Prostate gland (tissue), 2 donors: ENCODE measurements around the gene RABEP2. TPM values are rescaled to one million over a fixed set of nuclear protein-coding genes. Genes with fewer than 3 reads are reported as not detected.
"Not testable (repeated sequence)": the region's sequence is repeated elsewhere in the genome, so short reads cannot be mapped to it uniquely, and the experiment has no call there.

Experiments used
- DNase-seq: peaks from one replicate; pipeline ENCODE4 v3.0.0-alpha.2; 2019; ENCODE audit warnings: low spot score
- H3K27ac ChIP-seq, 2 donors: fragments of 200-600 bp; sonication (generic); 2 replicates each; pipeline ENCODE4 v1.5.1; 2017 to 2019
- H3K27me3 ChIP-seq: fragments of 200-600 bp; sonication (generic); replicated peaks from 2 replicates; pipeline ENCODE4 v1.5.1; 2019; ENCODE audit not compliant: insufficient read depth
- H3K36me3 ChIP-seq, 2 donors: fragments of 200-600 bp; sonication (generic); 1 replicate in 1 of 2; 2 replicates in 1 of 2; pipeline versions ENCODE4 v1.5.1 to v1.8.1; 2017 to 2019
- H3K4me1 ChIP-seq: fragments of 200-600 bp; sonication (generic); replicated peaks from 2 replicates; pipeline ENCODE4 v1.5.1; 2019
- H3K4me3 ChIP-seq, 2 donors: fragments of 200-600 bp; sonication (generic); 2 replicates each; pipeline ENCODE4 v1.5.1; 2017 to 2019
- H3K9me3 ChIP-seq: fragments of 200-600 bp; sonication (generic); 2 replicates; pipeline ENCODE4 v1.5.1; 2017
- POLR2A ChIP-seq: fragments of 450-650 bp; IDR thresholded peaks from one replicate; pipeline ENCODE4 v1.6.1; 2016; ENCODE audit warnings: antibody characterized with exemption, mild to moderate bottlenecking
- POLR2AphosphoS5 ChIP-seq: sonication (generic); formaldehyde crosslinking; IDR thresholded peaks from one replicate; pipeline ENCODE4 v1.6.1; 2017; ENCODE audit warnings: antibody characterized with exemption
- WGBS: methylation state at CpG from one replicate; pipeline ENCODE4 v1.1.5; 2018; 5-methylcytosine and 5-hydroxymethylcytosine counted together
- intact Hi-C: fragments of 100-400 bp; cut with DNase I; formaldehyde crosslinking; loops from one replicate; pipeline ENCODE4 v1.14.2; 2022
- total RNA-seq, 2 donors: library from RNA; depleted of rRNA; stranded (reverse); fragments of >200 nt; gene quantifications; one replicate each; pipeline ENCODE4 v1.1.0, GENCODE V29; 2016
- TF ChIP-seq, protein P1 (sequence below), 4 experiments: fragments of 200-600 bp in 2 of 4; fragments of 450-650 bp in 2 of 4; sonication (generic) in 2 of 4; IDR thresholded peaks; 1 replicate in 3 of 4; 2 replicates in 1 of 4; pipeline ENCODE4 v1.5.1; 2016 to 2019; ENCODE audit warnings: antibody characterized with exemption in 4 of 4, mild to moderate bottlenecking in 2 of 4, moderate library complexity in 2 of 4

The RABEP2 gene
- total RNA-seq, 2 donors from 2014 or later: 128 to 139 TPM

DNA sequence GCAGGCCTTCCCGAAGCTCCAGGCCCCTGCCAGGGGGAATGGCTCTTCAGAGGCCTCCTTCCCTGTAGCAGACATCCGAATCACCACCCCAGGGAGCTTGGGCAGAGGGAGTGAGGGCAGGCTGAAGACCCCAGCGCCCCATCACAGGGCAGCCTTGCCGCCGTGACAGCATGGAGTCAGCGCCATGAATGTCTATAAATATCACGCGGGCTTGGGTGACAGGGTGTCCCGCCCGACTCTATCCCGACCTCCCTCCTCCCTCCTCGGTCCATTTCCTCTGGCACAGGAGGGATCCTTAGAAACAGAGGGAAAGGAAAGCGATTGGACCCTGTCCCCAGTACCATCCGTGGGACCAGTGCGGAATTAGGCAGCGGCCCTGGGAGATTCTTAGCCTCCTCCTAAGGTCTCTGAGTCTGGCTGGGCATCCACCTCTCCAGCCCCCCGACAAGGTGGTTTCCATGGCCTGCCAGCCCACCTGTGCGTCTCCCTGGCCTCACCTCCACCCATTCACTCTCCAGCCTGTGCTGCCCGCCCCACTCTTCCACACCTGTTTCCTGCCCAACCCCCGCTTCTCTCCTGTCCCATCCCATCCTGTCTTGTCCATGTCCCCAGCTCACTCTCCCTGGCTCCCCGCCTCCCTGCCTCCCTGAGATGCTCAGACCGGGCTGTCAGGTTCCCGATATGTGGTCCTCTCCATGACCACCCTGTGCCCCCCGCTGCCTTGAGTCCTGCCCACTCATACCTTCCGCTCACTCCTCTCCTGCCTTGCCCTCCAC lies 41.6 kb downstream of the RABEP2 start:
- 48% methylated on average over 25 of the region's 25 CpGs for WGBS
- Histone ChIP-seq H3K9me3 (no peaks in the 10 kb centered on the region), H3K27me3 (no peaks in the 10 kb centered on the region), H3K27ac (no peak overlapping the region), H3K4me1 (peaks cover 5% of the 10 kb centered on the region), H3K4me3 (no peak overlapping the region), H3K36me3 (no peaks in the 10 kb centered on the region)
- TF ChIP-seq, protein P1, sequence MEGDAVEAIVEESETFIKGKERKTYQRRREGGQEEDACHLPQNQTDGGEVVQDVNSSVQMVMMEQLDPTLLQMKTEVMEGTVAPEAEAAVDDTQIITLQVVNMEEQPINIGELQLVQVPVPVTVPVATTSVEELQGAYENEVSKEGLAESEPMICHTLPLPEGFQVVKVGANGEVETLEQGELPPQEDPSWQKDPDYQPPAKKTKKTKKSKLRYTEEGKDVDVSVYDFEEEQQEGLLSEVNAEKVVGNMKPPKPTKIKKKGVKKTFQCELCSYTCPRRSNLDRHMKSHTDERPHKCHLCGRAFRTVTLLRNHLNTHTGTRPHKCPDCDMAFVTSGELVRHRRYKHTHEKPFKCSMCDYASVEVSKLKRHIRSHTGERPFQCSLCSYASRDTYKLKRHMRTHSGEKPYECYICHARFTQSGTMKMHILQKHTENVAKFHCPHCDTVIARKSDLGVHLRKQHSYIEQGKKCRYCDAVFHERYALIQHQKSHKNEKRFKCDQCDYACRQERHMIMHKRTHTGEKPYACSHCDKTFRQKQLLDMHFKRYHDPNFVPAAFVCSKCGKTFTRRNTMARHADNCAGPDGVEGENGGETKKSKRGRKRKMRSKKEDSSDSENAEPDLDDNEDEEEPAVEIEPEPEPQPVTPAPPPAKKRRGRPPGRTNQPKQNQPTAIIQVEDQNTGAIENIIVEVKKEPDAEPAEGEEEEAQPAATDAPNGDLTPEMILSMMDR (IDR thresholded peaks at IDR 0.05): no peak
- TF ChIP-seq POLR2AphosphoS5: no peak
- no peak for TF ChIP-seq POLR2A
- no peak for DNase-seq
- intact Hi-C loops: loop anchor here (5.0 kb wide), 1 partner anchor 39 kb away; no protein-coding TSS in a partner anchor

DNA sequence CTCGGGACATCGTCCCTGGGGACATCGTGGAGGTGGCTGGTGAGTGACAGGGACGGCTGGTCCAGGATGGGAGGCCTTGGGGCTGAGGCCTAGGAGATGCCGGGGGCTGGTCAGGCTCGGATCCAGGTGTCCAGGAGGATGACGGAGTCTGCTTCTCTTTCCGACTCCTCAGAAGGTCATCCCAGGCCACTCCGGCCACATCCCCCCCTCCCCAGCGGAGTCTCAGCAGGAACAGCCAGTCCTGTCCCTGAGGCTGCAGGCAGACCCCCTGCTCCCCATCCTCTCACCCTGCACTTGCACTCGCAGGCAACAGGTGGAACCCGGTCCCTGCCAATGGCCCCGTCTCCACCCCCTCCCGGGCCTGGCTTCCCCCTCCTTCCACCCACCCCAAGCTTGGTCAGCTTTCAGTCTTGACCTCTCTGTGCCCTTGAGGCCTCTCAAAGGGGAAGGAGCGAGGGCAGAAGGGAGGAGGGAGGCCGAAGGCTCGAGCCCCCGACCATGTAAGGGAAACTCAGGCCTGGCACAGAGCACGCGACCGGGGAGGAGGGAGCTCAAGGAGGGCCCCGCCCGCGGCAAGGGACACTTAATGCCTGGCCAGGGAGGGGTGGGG lies 42.4 kb downstream of the RABEP2 start:
- no peak for DNase-seq
- no peaks in the 10 kb centered on the region for H3K27me3 ChIP-seq
- H3K27ac ChIP-seq: no peak overlapping the region
- no peak for TF ChIP-seq POLR2A
- TF ChIP-seq, protein P1 (IDR thresholded peaks at IDR 0.05): no peak
- no peak for TF ChIP-seq POLR2AphosphoS5
- H3K4me3 ChIP-seq: no peak overlapping the region
- peaks cover 5% of the 10 kb centered on the region for H3K4me1 ChIP-seq
- H3K9me3 ChIP-seq: no peaks in the 10 kb centered on the region
- 42% methylated on average over 24 of the region's 24 CpGs for WGBS
- H3K36me3 ChIP-seq: no peaks in the 10 kb centered on the region
- intact Hi-C loops: loop anchor here (5.0 kb wide), 1 partner anchor 40 kb away; no protein-coding TSS in a partner anchor

DNA sequence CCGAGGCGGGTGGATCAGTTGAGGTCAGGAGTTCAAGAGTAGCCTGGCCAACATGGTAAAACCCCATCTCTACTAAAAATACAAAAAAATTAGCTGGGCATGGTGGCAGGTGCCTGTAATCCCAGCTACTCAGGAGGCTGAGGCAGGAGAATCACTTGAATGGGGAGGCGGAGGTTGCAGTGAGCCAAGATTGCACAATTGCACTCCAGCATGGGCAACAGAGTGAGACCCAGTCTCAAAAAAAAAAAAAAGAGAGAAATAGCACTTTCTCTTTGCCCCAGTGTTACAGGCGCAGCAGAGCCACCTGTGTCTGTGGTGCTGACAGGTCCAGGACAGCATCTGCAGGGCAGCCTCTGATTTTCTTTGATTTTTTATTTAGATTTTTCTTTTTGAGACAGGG lies 43.5 kb downstream of the RABEP2 start:
- H3K9me3 ChIP-seq, DNase-seq, H3K4me1 ChIP-seq, H3K36me3 ChIP-seq, H3K27ac ChIP-seq, H3K4me3 ChIP-seq, H3K27me3 ChIP-seq: not testable (repeated sequence)
- intact Hi-C loops: loop anchor here (5.0 kb wide), 1 partner anchor 41 kb away; no protein-coding TSS in a partner anchor
- 91% methylated on average over 4 of the region's 4 CpGs for WGBS

DNA sequence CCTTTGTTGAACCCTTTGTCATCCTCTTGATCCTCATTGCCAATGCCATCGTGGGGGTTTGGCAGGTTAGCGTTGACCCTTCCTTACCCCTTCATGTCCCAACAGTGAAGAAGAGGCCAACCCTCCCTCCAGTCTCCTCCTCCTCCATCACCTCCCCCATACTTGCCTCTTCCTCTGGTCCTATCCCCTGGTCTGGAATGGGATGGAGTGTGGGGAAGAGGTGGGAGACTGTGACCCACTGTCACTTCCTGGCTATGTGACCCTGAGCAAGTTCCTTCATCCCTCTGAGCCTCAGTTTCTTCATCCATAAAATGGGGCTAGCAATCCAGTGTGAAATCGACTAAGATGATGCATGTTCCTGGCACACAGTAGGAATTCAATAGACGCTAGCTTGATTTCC lies 44.1 kb downstream of the RABEP2 start:
- Histone ChIP-seq H3K4me1 (peaks cover 5% of the 10 kb centered on the region), H3K4me3 (no peak overlapping the region), H3K27ac (no peak overlapping the region), H3K27me3 (no peaks in the 10 kb centered on the region), H3K9me3 (no peaks in the 10 kb centered on the region), H3K36me3 (no peaks in the 10 kb centered on the region)
- TF ChIP-seq, protein P1 (IDR thresholded peaks at IDR 0.05): no peak
- no peak for TF ChIP-seq POLR2A
- no peak for TF ChIP-seq POLR2AphosphoS5
- intact Hi-C loops: loop anchor here (5.0 kb wide), 1 partner anchor 41 kb away; no protein-coding TSS in a partner anchor
- 73% methylated on average over 4 of the region's 4 CpGs for WGBS
- no peak for DNase-seq

DNA sequence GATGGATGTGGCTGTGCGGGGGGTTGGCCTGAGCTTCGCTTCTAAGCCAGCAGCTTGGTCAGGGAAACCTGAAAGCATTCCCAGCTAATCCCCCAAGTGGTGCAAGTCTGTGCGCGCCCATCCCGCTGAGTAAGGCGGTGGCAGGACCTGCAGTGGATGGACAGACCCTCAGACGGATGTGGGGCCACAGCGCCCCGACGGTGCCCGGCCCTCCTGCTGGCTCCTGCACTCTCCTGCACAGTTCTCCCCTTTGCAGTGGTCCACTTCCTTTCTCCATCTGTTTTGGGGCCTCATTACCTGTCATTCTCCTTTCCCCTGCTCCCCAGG lies 44.5 kb downstream of the RABEP2 start:
- no peaks in the 10 kb centered on the region for H3K27me3 ChIP-seq
- no peak overlapping the region for H3K27ac ChIP-seq
- H3K36me3 ChIP-seq: no peaks in the 10 kb centered on the region
- DNase-seq: no peak
- 8% methylated on average over 11 of the region's 11 CpGs for WGBS
- peaks cover 5% of the 10 kb centered on the region for H3K4me1 ChIP-seq
- no peaks in the 10 kb centered on the region for H3K9me3 ChIP-seq
- H3K4me3 ChIP-seq: no peak overlapping the region
- intact Hi-C loops: loop anchor here (5.0 kb wide), 1 partner anchor 42 kb away; no protein-coding TSS in a partner anchor
- TF ChIP-seq, protein P1 (IDR thresholded peaks at IDR 0.05): no peak
- TF ChIP-seq POLR2AphosphoS5 (no peak), POLR2A (no peak)
